GM21367 (cell line): ENCODE measurements around the gene GSDMA.

ENCODE experiments used
- ATAC-seq: cut with Tn5 transposase; IDR thresholded peaks from one replicate; pipeline ENCODE4 v1.9.1; 2021; ENCODE audit not compliant: unreplicated experiment

The GSDMA gene

DNA sequence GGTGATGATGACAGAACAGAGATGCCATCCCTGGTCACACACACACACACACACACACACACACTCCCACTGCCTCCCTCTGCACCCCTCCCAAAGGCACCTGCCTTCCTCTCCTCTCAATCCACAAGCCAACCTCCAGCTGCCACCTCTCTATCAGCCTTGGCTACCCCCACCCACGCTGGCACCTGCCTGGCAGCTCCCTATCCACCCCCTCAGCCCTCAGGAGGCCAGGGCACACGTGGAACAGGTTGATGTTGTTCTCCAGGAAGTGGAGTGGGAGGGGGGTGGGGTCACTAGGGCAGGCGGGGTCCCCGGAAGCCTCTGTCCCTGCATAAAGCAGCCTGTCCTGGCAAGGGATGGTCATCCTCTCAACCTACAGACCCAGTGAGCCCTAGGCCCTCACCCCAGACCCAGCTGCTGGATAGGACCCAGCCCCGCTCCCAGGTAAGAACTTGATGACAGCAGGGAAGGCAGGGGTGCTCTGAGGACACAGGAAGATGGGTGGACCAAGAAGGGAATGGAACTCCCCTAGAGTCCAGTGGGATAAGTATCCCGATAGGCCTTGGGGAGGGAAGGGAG lies at the start of gene GSDMA:
GSDMA (plus strand) TSS at position 363 of the 579 bp plus-strand sequence. CDS start 2,684 bp downstream, outside the sequence.
- no peak for ATAC-seq

DNA sequence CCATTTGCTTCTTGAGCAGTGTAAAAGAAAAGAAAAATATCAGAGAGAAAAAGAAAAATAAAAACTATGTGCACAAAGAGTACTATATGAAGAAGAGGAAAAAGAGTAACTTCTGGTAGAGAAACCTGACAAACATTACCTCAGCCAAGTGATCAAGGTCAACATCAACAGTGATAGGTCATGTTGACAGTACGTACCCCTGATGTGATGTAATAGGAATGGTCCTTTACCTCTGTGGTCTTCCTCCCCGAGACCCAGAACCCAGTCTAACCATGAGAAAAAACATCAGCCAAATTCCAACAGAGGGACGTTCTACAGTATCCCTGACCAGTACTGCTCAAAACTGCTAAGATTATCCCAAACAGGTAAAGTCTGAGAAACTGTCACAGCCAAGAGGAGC lies 48.8 kb upstream of the GSDMA start:
- no peak for ATAC-seq

DNA sequence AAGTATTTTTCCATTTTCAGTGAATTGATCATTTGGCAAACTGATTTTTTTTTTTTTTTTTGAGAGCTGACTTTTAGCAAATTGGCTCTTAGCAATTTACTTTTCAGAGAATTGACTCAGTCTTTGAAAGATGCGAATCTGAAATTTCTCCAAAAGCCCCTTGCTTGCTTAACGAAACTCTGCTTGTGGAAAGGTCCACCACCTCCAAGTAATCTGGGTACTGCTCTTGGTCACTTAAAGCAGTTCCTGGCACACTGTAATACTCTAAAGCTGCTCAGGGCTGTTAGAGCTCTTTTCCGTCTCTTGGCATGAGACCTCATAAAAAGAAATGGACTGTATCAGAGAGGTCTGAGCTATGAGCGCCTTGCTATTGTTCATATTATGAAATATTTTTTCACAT lies 47.2 kb upstream of the GSDMA start:
- no peak for ATAC-seq

DNA sequence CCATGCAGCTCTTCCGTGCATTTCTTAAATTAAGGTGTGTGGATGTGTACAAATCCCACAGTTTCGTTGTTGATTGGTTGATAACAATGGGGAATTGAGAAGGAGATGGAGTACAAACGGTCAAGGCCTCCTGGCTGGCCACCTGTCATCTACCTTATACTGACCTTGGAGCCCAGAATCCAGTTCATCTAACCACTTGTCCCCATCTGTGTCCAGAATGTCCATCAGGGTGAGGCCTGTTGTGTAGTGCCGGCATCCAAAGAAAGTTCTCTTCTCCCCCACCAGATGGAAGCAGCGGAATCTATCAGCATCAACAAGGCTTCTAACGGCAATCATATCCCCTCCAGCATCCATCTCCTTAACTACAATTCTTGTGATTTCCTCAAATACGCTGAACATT lies 45.9 kb upstream of the GSDMA start:
- ATAC-seq, result no peak

DNA sequence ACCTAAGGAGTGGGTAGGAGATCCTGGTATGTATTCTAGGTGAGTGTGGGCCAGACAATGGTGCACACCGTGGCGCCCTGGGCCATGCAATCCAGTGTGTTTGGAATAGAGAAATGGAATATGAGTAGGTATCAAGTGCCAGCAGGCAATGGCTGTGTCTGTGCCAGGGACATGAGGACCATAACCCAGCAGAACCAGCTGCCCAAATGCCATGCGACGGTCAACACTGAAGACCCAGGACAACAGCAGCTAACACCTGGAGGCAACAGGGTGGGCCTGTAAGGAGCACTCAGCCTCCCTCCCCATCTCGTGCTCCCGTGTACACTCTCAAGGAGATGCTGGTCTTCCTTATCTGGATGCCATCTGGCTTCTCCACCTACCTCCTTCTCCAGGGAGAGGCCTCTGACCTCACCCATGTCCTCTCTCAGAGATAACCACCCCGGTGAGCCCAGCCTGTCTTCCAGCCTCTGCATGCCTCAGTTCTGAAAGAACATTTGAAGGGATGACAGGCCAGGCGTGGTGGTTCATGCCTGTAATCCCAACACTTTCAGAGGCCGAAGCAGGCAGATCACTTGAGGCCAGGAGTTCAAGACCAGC lies 43.6 kb upstream of the GSDMA start:
- no peak for ATAC-seq

DNA sequence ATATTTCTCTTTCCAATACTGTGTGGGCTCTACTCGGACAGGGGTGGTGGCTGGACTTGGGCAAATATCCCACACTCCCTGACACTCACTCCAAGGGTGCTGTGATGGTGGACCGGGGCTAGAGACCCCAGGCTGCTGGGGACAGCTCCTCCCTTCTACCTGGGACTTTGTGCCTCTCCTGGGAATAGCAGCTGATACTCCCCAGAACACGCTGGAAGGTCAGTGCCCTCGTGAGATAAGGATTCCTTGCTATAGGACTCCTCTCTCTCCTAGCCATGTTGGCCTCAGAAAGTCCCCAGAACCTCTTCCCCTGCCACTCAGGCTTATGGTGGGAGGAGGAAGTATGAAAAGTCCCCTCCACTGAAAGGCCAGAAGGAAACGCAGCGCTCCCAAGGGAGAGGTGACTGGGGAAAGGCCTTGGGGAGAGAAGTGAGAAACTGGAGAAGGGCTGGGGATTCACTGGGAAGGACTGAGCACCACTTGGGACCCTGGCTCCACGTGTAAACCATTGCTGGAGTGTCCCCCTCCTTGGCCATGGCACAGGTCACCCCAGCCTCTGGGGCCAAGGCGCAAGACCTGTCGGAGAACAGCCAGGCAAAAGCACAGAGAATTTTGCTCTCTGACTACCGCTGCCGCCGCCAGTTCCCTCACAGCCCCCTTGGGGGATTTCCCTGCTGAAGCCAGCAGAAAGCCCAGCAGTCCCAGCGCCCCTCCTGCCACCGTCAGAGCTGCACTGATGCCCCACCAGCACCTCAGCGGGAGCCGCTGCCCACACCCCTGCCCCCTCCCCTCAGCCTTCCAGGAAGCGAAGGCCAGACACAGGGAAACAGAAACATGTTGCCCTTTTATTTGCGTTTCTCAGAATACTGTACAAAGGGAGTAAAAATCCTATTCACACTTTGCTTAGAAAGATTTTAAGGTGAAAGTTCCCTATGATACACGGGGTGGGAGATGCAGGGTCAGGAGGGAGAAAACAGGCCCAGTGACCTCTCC lies 42.3 kb upstream of the GSDMA start:
- ATAC-seq, result no peak

DNA sequence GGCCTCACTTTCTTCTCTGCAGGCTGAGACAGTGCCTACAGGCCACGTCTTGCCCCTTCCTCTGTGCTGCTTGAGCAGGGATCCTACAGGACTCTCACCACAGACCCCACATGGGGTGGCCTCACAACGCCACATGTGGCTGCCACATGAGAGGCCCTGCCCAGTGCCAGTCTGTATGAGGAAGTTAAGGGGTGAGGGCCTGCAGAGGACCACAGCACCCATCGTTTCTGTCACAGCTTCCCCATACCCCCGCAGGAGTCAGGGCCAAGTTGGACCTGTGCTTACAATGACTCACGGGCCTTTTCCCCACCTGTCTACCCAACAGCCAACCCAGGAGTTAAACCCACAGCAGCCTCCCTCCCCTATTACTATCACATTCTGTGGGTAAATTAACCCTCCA lies 41.5 kb upstream of the GSDMA start:
- no peak for ATAC-seq

DNA sequence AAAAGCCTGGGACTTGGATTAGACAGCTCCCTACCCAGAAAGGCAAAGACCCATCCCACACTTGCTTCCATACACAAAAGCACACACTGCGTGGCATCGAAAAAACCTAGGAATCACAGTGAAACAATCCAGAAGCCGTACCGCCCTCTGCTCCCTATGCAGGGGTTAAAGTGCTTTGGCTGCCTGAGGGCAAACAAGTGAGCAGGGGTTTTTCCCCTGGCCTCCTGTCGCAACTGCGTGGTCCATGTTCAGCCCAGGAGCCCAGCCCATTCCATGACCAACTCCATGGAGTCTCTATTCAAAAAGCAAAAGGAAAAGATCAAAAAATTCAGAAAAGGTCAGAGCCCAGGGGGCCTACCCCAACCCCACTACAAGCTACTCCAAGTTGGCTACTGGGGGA lies 40.8 kb upstream of the GSDMA start:
- no peak for ATAC-seq

DNA sequence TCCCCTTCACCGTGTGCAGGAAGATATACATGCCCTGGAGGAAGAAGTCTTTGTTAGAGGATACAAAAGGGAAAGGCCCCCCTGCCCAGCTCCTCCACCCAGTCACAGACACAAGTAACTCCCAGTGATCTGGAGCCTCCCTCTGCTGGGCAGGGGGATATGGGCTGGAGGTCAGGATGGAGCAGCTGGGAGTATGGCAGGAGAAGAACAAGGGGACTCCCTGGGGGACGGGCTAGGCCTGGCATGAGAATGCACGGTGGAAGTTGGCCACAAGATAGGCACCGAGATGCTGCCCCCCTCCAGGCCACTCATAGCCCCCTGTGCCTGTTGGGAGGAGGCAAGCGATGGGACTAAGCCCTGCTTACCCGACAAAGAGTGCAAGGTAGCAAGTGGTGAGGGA lies 39.6 kb upstream of the GSDMA start:
- no peak for ATAC-seq

DNA sequence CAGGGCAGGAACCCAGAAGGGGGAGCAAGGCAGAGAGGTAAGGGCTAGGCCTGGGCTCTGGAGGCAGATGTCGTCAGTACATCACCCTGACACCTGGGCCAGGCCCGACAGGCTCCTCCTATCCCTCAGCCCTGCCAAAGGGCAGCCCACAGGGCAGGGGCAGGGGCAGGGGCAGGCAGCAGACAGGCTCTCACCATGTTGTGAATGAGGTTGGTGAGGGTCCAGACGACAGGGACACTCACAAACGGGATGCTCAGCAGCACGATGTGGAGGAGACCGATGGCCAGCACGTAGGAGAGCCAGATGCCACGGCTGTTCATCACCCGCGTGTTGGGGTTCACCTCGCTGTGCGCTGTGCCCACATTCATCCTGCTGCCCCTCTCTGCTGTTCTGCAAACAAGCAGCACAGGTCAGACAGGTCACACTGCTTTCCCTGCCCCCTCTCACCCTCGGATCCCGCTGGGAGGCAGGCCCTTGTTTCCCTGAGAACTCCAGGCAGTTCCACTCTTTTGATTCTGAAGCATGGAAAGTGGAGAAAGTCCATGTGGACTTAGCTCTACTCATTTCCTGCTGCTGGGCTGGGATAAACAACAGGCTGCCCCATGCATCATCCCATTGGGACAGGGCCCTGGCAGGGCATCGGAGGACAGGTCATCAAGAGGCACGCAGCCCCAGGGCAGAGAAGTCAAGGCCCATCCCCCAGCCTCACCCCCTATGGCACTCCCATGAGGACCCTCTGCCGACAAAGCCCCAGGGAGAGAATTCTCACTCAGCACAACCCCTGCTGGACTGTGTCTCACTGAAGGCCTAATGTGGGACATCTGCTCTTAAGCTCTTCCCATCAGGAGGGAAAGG lies 38.7 kb upstream of the GSDMA start:
- no peak for ATAC-seq

- ATAC-seq, result no peak
These were observed 38.1 kb upstream of the GSDMA start for GRCh38 chr17:39924691-39925055.

DNA sequence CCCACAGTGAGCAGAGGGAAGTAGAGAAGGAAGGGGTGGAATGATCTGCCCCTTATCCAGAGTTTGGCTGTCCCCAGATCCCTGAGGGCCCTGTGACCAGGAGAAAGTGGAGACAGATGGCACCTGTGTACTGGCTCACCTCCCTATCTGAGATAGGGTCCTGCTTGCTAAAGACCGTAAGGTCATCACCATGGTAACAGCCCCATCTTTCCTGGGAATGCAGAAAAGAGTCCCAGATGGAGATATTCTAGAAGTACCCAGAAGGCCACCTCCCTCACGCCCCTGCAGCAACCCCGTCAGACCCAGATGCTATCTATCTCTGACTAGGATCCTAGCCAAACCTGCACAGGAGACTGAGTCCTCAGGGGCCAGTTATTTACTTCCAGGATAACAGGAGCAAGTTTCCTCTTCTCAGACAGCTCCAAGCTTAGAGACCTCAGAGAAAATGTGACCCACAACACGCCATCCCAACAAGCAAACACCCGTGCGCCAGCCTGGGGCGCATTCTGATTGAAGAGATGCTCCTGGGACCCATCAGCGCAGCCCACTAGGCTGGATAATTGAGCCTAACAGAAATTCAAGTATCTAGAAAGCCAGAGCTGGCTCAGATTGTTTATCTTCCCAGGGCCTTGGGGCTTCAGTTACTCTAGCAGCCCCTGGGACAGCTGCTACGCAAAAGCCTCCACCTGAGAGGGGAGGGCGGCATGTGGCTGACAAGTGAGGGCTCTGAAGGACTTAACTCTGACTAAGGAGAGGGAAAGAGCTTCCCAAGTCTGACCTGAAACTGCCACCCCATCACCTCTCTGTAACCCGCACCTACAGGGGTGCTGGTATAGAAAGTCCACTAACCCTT lies 37.3 kb upstream of the GSDMA start:
- no peak for ATAC-seq

GRCh38 chr17:39926135-39926587 lies 36.6 kb upstream of the GSDMA start:
- ATAC-seq, result no peak

GRCh38 chr17:39926588-39927100 lies 36.2 kb upstream of the GSDMA start:
- ATAC-seq, result no peak

- ATAC-seq, result peak; percentile 58
These were observed 35.5 kb upstream of the GSDMA start, which contains the start of the genes LRRC3C and ORMDL3 for GRCh38 chr17:39927101-39927928. LRRC3C (plus strand) TSS chr17:39927732; CDS start chr17:39941524, 13,792 bp downstream. ORMDL3 (minus strand) TSS chr17:39927601; CDS start chr17:39924203, 3,398 bp downstream.

GRCh38 chr17:39927929-39928857 lies 34.6 kb upstream of the GSDMA start:
- no peak for ATAC-seq

GRCh38 chr17:39928858-39929645 lies 33.8 kb upstream of the GSDMA start:
- no peak for ATAC-seq
